ENCODE results near the gene SLC30A1. TPM values are rescaled to one million over a fixed set of nuclear protein-coding genes. Genes with fewer than 3 reads are reported as not detected.
A peak's percentile ranks its signal among the peaks of the same experiment; 100 is the strongest.

Gene SLC30A1
- total and polyA plus RNA-seq, 2 experiments from 2014 or later = 23.0 to 46.9 TPM

DNA sequence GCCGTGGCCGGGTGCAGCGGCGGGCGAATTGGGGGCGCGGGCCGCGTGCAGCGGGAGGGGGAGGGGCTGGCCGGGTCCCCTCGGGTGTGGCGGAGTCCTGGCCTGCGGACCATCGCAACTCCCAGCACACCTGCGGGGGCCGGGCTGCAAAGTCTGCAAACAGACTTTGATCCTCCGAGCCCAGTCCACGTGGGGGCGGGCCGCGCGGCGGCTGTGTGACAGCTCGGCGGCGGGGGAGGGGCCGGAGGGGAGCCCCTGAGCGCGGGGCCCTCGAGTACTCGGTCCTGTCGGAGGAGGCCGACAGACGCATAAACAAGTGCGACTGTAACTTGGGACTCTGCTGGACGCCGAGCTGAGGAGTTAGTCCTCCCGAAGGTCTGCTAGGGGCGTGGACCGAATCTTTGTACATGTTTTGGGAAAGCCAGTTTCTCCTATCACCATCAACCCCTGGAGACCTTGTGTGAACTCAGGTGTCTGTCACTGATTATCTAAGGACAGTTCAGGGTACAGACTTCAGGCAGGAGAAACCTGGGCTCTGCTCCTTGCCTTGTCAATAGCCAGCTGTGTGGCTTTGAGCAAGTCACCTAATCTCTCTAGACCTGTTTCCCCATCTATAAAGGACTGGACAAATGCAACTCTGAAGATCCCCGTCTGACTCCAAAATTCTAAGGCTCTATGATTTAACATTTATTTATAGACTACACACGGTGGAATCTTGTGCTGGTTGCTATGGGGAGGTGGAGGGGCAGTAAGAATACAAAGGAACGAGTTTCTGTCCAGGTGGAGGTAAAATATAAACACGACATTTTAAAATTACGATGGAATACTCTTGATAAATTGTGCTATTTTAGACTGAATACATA lies 710 bp upstream of the SLC30A1 start:
- 3 to 4% methylated on average over 25 to 37 of the region's 46 CpGs for WGBS, 2 experiments (ENCODE audit: low coverage in 1 of 2, low lambda C conversion rate in 2 of 2, missing lambda C conversion rate in 2 of 2)
- H3K4me3 ChIP-seq = peak overlapping the region; percentile 95
- peaks cover 19% of the 10 kb centered on the region; the same call in 1 of the 2 replicates for H4K20me1 ChIP-seq (ENCODE audit: insufficient read depth)
- in situ Hi-C loops (cut with MboI) = no loop called here
- H3K27ac ChIP-seq = peak overlapping the region; percentile 81
- TF ChIP-seq EZH2phosphoT487 (IDR thresholded peaks at IDR 0.05; ENCODE audit: insufficient read depth, low read depth) (no peak), EZH2 (IDR thresholded peaks at IDR 0.05; ENCODE audit: insufficient read depth, poor library complexity, severe bottlenecking) (no peak)
- H3K9ac ChIP-seq = peak overlapping the region; percentile 74
- peaks cover 54% of the 10 kb centered on the region for H3K4me1 ChIP-seq (ENCODE audit: insufficient read depth)
- DNase-seq = peak; percentile 70
- H3K36me3 ChIP-seq (ENCODE audit: low read depth) = peaks cover 12% of the 10 kb centered on the region
- H3K9me3 ChIP-seq (ENCODE audit: low read depth) = no peaks in the 10 kb centered on the region
- no peaks in the 10 kb centered on the region for H3K9me2 ChIP-seq (ENCODE audit: insufficient read depth)
- peaks cover 41% of the 10 kb centered on the region for H3F3A ChIP-seq (ENCODE audit: insufficient read depth)
- peak overlapping the region; percentile 71 for H2AFZ ChIP-seq
- H3K79me2 ChIP-seq (ENCODE audit: insufficient read depth) = peaks cover 42% of the 10 kb centered on the region
- no peaks in the 10 kb centered on the region for H3K27me3 ChIP-seq (replicated peaks; ENCODE audit: insufficient read depth)
- peak overlapping the region; percentile 88 for H3K4me2 ChIP-seq (ENCODE audit: unreplicated experiment)

DNA sequence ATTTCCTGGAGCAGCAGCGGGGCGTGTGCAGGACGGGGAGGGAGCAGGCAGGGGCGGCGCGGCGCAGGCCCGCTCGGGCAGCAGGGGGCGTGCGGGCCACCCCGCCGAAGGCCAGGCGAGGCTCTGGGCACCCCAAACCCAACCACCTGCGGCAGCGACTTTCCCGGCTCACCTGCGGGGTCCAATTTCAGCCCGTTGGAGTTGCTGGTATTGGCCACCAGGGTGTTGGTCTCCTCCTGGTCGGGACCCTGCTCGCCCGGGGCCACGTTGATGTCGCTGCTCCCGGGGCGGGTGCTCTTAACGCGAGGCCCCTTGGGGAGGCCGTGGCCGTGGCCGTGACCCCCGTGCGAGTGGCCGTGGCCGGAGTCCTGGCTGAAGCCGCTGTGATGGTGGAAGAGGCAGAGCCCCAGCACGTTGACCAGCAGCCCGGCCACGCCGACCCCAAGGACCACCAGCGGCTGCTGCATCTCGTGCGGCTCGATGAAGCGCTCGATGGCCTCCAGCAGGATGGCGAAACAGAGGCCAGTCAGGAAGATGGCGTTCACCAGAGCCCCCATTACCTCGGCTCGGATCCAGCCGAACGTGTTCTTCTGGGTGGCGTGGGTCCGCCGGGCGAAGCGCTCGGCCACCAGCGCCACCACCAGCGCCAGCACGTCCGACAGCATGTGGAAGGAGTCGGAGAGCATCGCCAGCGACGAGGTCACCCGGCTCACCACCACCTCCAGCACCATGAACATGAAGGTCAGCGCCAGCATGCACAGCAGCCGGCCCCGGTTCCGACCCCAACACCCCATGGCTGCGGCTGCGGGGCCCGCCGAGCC lies 932 bp downstream of the SLC30A1 start:
- H3K4me1 ChIP-seq (ENCODE audit: insufficient read depth) = peaks cover 64% of the 10 kb centered on the region
- no peaks in the 10 kb centered on the region for H3K27me3 ChIP-seq (replicated peaks; ENCODE audit: insufficient read depth)
- peak overlapping the region; percentile 89 for H3K9ac ChIP-seq
- WGBS, 2 experiments (ENCODE audit: low coverage in 1 of 2, low lambda C conversion rate in 2 of 2, missing lambda C conversion rate in 2 of 2) = 0% methylated on average over 55 to 62 of the region's 75 CpGs
- H3K9me2 ChIP-seq (ENCODE audit: insufficient read depth) = no peaks in the 10 kb centered on the region
- in situ Hi-C loops (cut with MboI) = no loop called here
- peaks cover 58% of the 10 kb centered on the region for H3K79me2 ChIP-seq (ENCODE audit: insufficient read depth)
- H3F3A ChIP-seq (ENCODE audit: insufficient read depth) = peaks cover 44% of the 10 kb centered on the region
- no peak overlapping the region for H2AFZ ChIP-seq
- DNase-seq = peak; percentile 86
- peak overlapping the region; percentile 95 for H3K4me3 ChIP-seq
- H3K4me2 ChIP-seq (ENCODE audit: unreplicated experiment) = peak overlapping the region; percentile 85
- H3K36me3 ChIP-seq (ENCODE audit: low read depth) = peaks cover 29% of the 10 kb centered on the region
- H3K27ac ChIP-seq = peak overlapping the region; percentile 81
- TF ChIP-seq EZH2 (IDR thresholded peaks at IDR 0.05; ENCODE audit: insufficient read depth, poor library complexity, severe bottlenecking) = no peak
- no peaks in the 10 kb centered on the region for H3K9me3 ChIP-seq (ENCODE audit: low read depth)
- H4K20me1 ChIP-seq (ENCODE audit: insufficient read depth) = peaks cover 32% of the 10 kb centered on the region; the same call in 1 of the 2 replicates

DNA sequence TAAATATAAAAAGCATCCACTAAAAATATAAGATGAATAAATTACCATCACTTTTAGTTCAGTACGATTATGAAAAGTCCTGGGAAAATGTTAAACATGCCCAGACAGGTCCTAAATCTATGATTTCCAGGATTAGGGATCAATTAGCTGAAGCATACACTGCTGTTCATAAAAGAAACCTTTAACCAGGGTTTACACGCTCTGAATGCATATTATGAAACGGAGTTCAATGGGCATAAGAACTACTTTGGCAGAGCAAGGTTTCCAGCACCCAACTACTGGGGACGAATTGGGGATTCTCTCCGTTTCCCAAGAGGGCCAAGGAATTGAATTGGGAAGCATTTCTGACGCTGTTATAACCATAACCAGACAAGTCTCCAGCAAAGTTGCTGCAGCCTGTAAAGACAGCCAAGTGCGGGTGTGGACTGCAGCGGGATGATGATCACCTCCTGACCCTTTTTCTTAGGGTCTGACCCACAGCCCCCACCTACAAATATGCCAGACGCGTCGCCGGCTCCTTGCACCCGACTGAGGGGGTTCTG lies 1.6 kb downstream of the SLC30A1 start:
- Histone ChIP-seq H3K36me3 (ENCODE audit: low read depth) (peaks cover 36% of the 10 kb centered on the region), H3K9ac (peak overlapping the region; percentile 89), H3K27me3 (replicated peaks; ENCODE audit: insufficient read depth) (no peaks in the 10 kb centered on the region), H3K9me2 (ENCODE audit: insufficient read depth) (no peaks in the 10 kb centered on the region), H3K9me3 (ENCODE audit: low read depth) (no peaks in the 10 kb centered on the region), H3K27ac (peak overlapping the region; percentile 29), H3K4me2 (ENCODE audit: unreplicated experiment) (peak overlapping the region; percentile 85), H4K20me1 (ENCODE audit: insufficient read depth) (peaks cover 39% of the 10 kb centered on the region; the same call in 1 of the 2 replicates), H3K4me3 (peak overlapping the region; percentile 95), H3K4me1 (ENCODE audit: insufficient read depth) (peaks cover 64% of the 10 kb centered on the region), H3K79me2 (ENCODE audit: insufficient read depth) (peaks cover 65% of the 10 kb centered on the region), H2AFZ (no peak overlapping the region), H3F3A (ENCODE audit: insufficient read depth) (peaks cover 44% of the 10 kb centered on the region)
- TF ChIP-seq EZH2phosphoT487 (IDR thresholded peaks at IDR 0.05; ENCODE audit: insufficient read depth, low read depth) (no peak), EZH2 (IDR thresholded peaks at IDR 0.05; ENCODE audit: insufficient read depth, poor library complexity, severe bottlenecking) (no peak)
- in situ Hi-C loops (cut with MboI) = no loop called here
- 0 to 2% methylated on average over 13 of the region's 13 CpGs for WGBS, 2 experiments (ENCODE audit: low coverage in 1 of 2, low lambda C conversion rate in 2 of 2, missing lambda C conversion rate in 2 of 2)
- DNase-seq = no peak

DNA sequence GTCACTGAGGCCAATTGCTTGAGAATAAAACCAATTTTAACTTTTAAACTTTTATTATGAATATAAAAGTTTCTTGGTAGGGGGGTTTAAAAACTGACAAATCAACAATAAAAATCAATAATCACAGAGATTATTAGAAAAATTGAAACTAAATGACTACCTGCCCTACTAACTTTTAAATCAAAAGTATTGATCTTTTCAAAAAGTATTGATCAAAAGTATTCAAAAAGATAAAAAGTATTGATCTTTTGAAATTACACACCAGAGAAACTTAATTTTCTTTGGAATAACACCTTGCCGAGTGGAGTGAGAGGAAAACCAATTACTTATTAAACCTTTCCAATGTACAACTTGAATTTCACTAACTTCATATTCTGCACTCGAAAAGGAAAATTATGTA lies 2.2 kb downstream of the SLC30A1 start:
- in situ Hi-C loops (cut with MboI) = no loop called here
- peaks cover 39% of the 10 kb centered on the region; the same call in 1 of the 2 replicates for H4K20me1 ChIP-seq (ENCODE audit: insufficient read depth)

More for the DNA sequence above, 2.2 kb downstream of the SLC30A1 start:
- H3K9me2 ChIP-seq (ENCODE audit: insufficient read depth) = no peaks in the 10 kb centered on the region
- peak overlapping the region; percentile 85 for H3K4me2 ChIP-seq (ENCODE audit: unreplicated experiment)
- no peaks in the 10 kb centered on the region for H3K9me3 ChIP-seq (ENCODE audit: low read depth)
- TF ChIP-seq EZH2 (IDR thresholded peaks at IDR 0.05; ENCODE audit: insufficient read depth, poor library complexity, severe bottlenecking) (no peak), EZH2phosphoT487 (IDR thresholded peaks at IDR 0.05; ENCODE audit: insufficient read depth, low read depth) (no peak)
- DNase-seq = no peak
- peak overlapping the region; percentile 89 for H3K9ac ChIP-seq
- H3K4me3 ChIP-seq = peak overlapping the region; percentile 95
- peaks cover 70% of the 10 kb centered on the region for H3K79me2 ChIP-seq (ENCODE audit: insufficient read depth)
- no peak overlapping the region for H2AFZ ChIP-seq
- peaks cover 59% of the 10 kb centered on the region for H3K4me1 ChIP-seq (ENCODE audit: insufficient read depth)
- H3K27me3 ChIP-seq (replicated peaks; ENCODE audit: insufficient read depth) = no peaks in the 10 kb centered on the region
- peaks cover 39% of the 10 kb centered on the region for H3F3A ChIP-seq (ENCODE audit: insufficient read depth)
- H3K36me3 ChIP-seq (ENCODE audit: low read depth) = peaks cover 41% of the 10 kb centered on the region
- no peak overlapping the region for H3K27ac ChIP-seq
- WGBS, 2 experiments (ENCODE audit: low coverage in 1 of 2, low lambda C conversion rate in 2 of 2, missing lambda C conversion rate in 2 of 2) = 3 to 4% methylated on average over 2 of the region's 2 CpGs
